IMR-90 (cell line): ENCODE results near the gene GABBR2. TPM values are rescaled to one million over a fixed set of nuclear protein-coding genes. Genes with fewer than 3 reads are reported as not detected.

Experiments
- ATAC-seq: fragments of 200-7000 bp; cut with Tn5 transposase; 2 replicates; pipeline ENCODE4 v1.9.1; 2020; ENCODE audit warnings: low read depth, mild to moderate bottlenecking, moderate library complexity
- BruUV-seq: library from RNA; stranded (reverse); fragments of 400-500 nt; replicated peaks from 2 replicates; lab custom pipeline; 2021; lab: Mats Ljungman, UMichigan
- CTCF ChIA-PET: fragments of 300-600 bp; formaldehyde crosslinking; extraction: SDS; loops from one replicate; lab custom pipeline; 2021; ENCODE audit warnings: antibody characterized with exemption; lab: Yijun Ruan, JAX
- POLR2A ChIA-PET: fragments of 300-600 bp; sonication (Branson Sonifier 250); formaldehyde crosslinking; loops from one replicate; lab custom pipeline; 2022; ENCODE audit warnings: antibody characterized with exemption; ENCODE audit not compliant: unreplicated experiment; lab: Charles Lee
- DNase-seq: peaks from one replicate; pipeline ENCODE4 v3.0.0; 2013
- H2AFZ ChIP-seq: replicated peaks from 2 replicates; pipeline ENCODE3; 2013; ENCODE audit warnings: low read length, mild to moderate bottlenecking; ENCODE audit not compliant: poor library complexity
- H2AK5ac ChIP-seq: 2 replicates; pipeline ENCODE4 v1.6.1; 2013; ENCODE audit warnings: low read depth, low read length, inconsistent platforms
- H2AK9ac ChIP-seq: replicated peaks from 2 replicates; pipeline ENCODE3; 2013; ENCODE audit warnings: mild to moderate bottlenecking, low read depth, low read length, moderate library complexity; ENCODE audit not compliant: poor library complexity
- H2BK120ac ChIP-seq: 2 replicates; pipeline ENCODE4 v1.6.1; 2013; ENCODE audit warnings: low read depth, low read length, inconsistent platforms
- H2BK15ac ChIP-seq: 3 replicates; pipeline ENCODE4 v1.6.1; 2013; ENCODE audit warnings: low read depth, low read length, inconsistent platforms
- H2BK20ac ChIP-seq: 2 replicates; pipeline ENCODE4 v1.6.1; 2013; ENCODE audit warnings: low read depth, mild to moderate bottlenecking, inconsistent platforms, low read length, moderate library complexity
- H2BK5ac ChIP-seq: 2 replicates; pipeline ENCODE4 v1.6.1; 2013; ENCODE audit warnings: mild to moderate bottlenecking, low read depth, low read length, inconsistent platforms; ENCODE audit not compliant: poor library complexity, severe bottlenecking
- H3K14ac ChIP-seq: replicated peaks from 2 replicates; pipeline ENCODE4 v1.6.1; 2013; ENCODE audit warnings: low read depth, low read length, inconsistent platforms
- H3K18ac ChIP-seq: 2 replicates; pipeline ENCODE4 v1.6.1; 2013; ENCODE audit warnings: low read depth, low read length, control low read depth
- H3K23ac ChIP-seq: 2 replicates; pipeline ENCODE4 v1.6.1; 2013; ENCODE audit warnings: low read depth, low read length, inconsistent platforms
- H3K27ac ChIP-seq: 2 replicates; pipeline ENCODE4 v1.5.1; 2013; ENCODE audit warnings: mild to moderate bottlenecking, control low read depth, low read length; ENCODE audit not compliant: insufficient read depth
- H3K27me3 ChIP-seq: 2 replicates; pipeline ENCODE4 v1.6.1; 2013; ENCODE audit warnings: low read length; ENCODE audit not compliant: control insufficient read depth, insufficient read depth
- H3K36me3 ChIP-seq: 2 replicates; pipeline ENCODE4 v1.6.1; 2013; ENCODE audit warnings: low read length, mixed read lengths; ENCODE audit not compliant: control insufficient read depth, insufficient read depth
- H3K4ac ChIP-seq: 2 replicates; pipeline ENCODE4 v1.6.1; 2013; ENCODE audit warnings: low read depth, low read length, inconsistent platforms
- H3K4me1 ChIP-seq: 2 replicates; pipeline ENCODE4 v1.6.1; 2013; ENCODE audit warnings: low read length, mixed read lengths; ENCODE audit not compliant: control insufficient read depth, insufficient read depth
- H3K4me2 ChIP-seq: 2 replicates; pipeline ENCODE4 v1.6.1; 2013; ENCODE audit warnings: low read depth, mild to moderate bottlenecking, control low read depth, low read length, moderate library complexity
- H3K4me3 ChIP-seq: 2 replicates; pipeline ENCODE4 v1.5.1; 2013; ENCODE audit warnings: low read depth, mild to moderate bottlenecking, control low read depth, low read length, moderate library complexity; ENCODE audit not compliant: insufficient read depth
- H3K56ac ChIP-seq: 2 replicates; pipeline ENCODE4 v1.6.1; 2013; ENCODE audit warnings: low read length, inconsistent platforms; ENCODE audit not compliant: insufficient read depth; ENCODE audit errors: extremely low read depth
- H3K79me1 ChIP-seq, 2 experiments: 2 replicates each; pipeline ENCODE4 v1.6.1; 2013; ENCODE audit warnings: low read length in 2 of 2, inconsistent platforms in 1 of 2, low read depth in 1 of 2
- H3K9ac ChIP-seq: 2 replicates; pipeline ENCODE4 v1.6.1; 2013; ENCODE audit warnings: low read depth, low read length, control low read depth
- H3K9me1 ChIP-seq: 2 replicates; pipeline ENCODE4 v1.6.1; 2013; ENCODE audit warnings: low read length, inconsistent platforms; ENCODE audit not compliant: insufficient read depth
- H3K9me3 ChIP-seq: 2 replicates; pipeline ENCODE4 v1.6.1; 2013; ENCODE audit warnings: low read length; ENCODE audit not compliant: control insufficient read depth, insufficient read depth
- H4K20me1 ChIP-seq: 2 replicates; pipeline ENCODE4 v1.6.1; 2013; ENCODE audit warnings: low read length, inconsistent platforms; ENCODE audit not compliant: insufficient read depth
- H4K5ac ChIP-seq: 2 replicates; pipeline ENCODE4 v1.6.1; 2013; ENCODE audit warnings: mild to moderate bottlenecking, low read depth, low read length, control low read depth
- H4K8ac ChIP-seq, 2 experiments: 2 replicates each; pipeline ENCODE4 v1.6.1; 2013; ENCODE audit warnings: low read depth in 2 of 2, low read length in 2 of 2, control low read depth in 1 of 2, inconsistent platforms in 1 of 2
- H4K91ac ChIP-seq: 2 replicates; pipeline ENCODE4 v1.6.1; 2013; ENCODE audit warnings: low read depth, low read length, inconsistent platforms; ENCODE audit not compliant: insufficient read depth
- BHLHE40 ChIP-seq: fragments of 150-350 bp; IDR thresholded peaks from 2 replicates; pipeline ENCODE4 v1.6.1; 2016; ENCODE audit warnings: mild to moderate bottlenecking, low read depth, low read length
- CHD1 ChIP-seq: IDR thresholded peaks from 2 replicates; pipeline ENCODE4 v1.6.1; 2012; ENCODE audit warnings: low read depth, low read length, improper control_type of control experiment
- FOS ChIP-seq: fragments of 150-350 bp; IDR thresholded peaks from 2 replicates; pipeline ENCODE4 v1.6.1; 2016; ENCODE audit warnings: low read depth, low read length
- MAFK ChIP-seq: IDR thresholded peaks from 2 replicates; pipeline ENCODE4 v1.6.1; 2012; ENCODE audit warnings: low read depth, low read length, improper control_type of control experiment
- POLR2A ChIP-seq: IDR thresholded peaks from 2 replicates; pipeline ENCODE4 v1.6.1; 2012; ENCODE audit warnings: mild to moderate bottlenecking, low read depth, low read length
- RAD21 ChIP-seq: IDR thresholded peaks from 2 replicates; pipeline ENCODE4 v1.6.1; 2012; ENCODE audit warnings: low read length, improper control_type of control experiment
- RFX5 ChIP-seq: IDR thresholded peaks from 2 replicates; pipeline ENCODE4 v1.8.0; 2012; ENCODE audit warnings: low read depth, mild to moderate bottlenecking, low read length, moderate library complexity
- WGBS, 2 experiments: methylation state at CpG; one replicate each; pipeline versions ENCODE4 v1.1.5 to v1.1.7; 2013; ENCODE audit warnings: missing lambda C conversion rate in 2 of 2; ENCODE audit not compliant: insufficient read length in 1 of 2; ENCODE audit errors: extremely low coverage in 2 of 2; 5-methylcytosine and 5-hydroxymethylcytosine counted together
- dilution Hi-C: fragments of 300-500 bp; cut with HindIII; formaldehyde crosslinking; loops from one replicate; pipeline ENCODE4 v1.14.3; 2018; ENCODE audit warnings: low sequenced_read_pairs; ENCODE audit not compliant: unreplicated experiment
- in situ Hi-C: fragments of 300-500 bp; cut with MboI; formaldehyde crosslinking; loops from 3 replicates; pipeline ENCODE4 v1.14.3; 2019; ENCODE audit warnings: low sequenced_read_pairs, inconsistent platforms, mixed read lengths
- intact Hi-C: fragments of 100-400 bp; cut with micrococcal nuclease; formaldehyde crosslinking; loops from 2 replicates; pipeline ENCODE4 v1.10.0; 2022
- polyA plus RNA-seq, 3 experiments: library from polyadenylated mRNA; depleted of rRNA; stranded (reverse); fragments of >200 nt; gene quantifications; 2 replicates each; pipeline ENCODE4 v1.2.3, GENCODE V29; 2012; ENCODE audit warnings: low replicate concordance in 1 of 3
- total RNA-seq: library from RNA; depleted of rRNA; stranded (reverse); fragments of >200 nt; gene quantifications from 2 replicates; pipeline ENCODE4 v1.2.3, GENCODE V29; 2012
- TF ChIP-seq, protein P1 (sequence below): fragments of 150-350 bp; IDR thresholded peaks from 2 replicates; pipeline ENCODE4 v1.6.1; 2016; ENCODE audit warnings: low read depth, mild to moderate bottlenecking, low read length, moderate library complexity, borderline replicate concordance

The GABBR2 gene
- total and polyA plus RNA-seq, 2 of the 4 experiments (the other 2 are of a cell fraction) = 14.2 to 20.3 TPM

DNA sequence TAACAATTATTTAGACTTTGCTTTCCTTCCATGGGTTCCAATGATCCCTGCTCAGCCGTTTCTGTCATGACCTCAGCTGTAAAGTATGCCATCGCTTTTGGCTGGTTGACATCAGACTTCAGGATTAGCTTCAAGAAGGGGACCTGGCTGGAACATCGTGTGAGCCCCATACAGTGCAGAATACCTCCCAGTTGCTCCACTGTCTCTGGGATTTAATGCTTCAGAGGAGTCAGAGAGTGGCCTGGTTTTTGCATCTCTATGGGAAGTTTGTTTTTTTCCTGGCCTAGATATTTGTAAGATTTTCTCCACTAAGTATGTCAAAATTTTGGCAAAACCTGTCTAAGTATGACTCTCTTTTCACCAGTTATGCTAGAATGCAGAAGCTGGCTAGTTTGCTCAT, 216.9 kb downstream of the GABBR2 start:
- CTCF ChIA-PET = interaction anchor here (1.5 kb wide), 1 partner anchor 11 kb away, joined by 5 read pairs; no protein-coding TSS in a partner anchor
- peak overlapping the region; percentile 22; the same call in 1 of the 2 replicates for H3K27ac ChIP-seq
- TF ChIP-seq RAD21 = no peak
- TF ChIP-seq FOS = no peak
- no peak for TF ChIP-seq POLR2A
- TF ChIP-seq, protein P1, sequence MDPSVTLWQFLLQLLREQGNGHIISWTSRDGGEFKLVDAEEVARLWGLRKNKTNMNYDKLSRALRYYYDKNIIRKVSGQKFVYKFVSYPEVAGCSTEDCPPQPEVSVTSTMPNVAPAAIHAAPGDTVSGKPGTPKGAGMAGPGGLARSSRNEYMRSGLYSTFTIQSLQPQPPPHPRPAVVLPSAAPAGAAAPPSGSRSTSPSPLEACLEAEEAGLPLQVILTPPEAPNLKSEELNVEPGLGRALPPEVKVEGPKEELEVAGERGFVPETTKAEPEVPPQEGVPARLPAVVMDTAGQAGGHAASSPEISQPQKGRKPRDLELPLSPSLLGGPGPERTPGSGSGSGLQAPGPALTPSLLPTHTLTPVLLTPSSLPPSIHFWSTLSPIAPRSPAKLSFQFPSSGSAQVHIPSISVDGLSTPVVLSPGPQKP = no peak
- TF ChIP-seq MAFK = no peak
- TF ChIP-seq RFX5 = no peak
- TF ChIP-seq CHD1 = no peak
- TF ChIP-seq BHLHE40 = no peak

More for the DNA sequence above, 216.9 kb downstream of the GABBR2 start:
- H3K9ac ChIP-seq = no peak overlapping the region
- H3K27me3 ChIP-seq = no peaks in the 10 kb centered on the region
- peak overlapping the region; percentile 99 for H2BK5ac ChIP-seq
- peak overlapping the region; percentile 19; the same call in 1 of the 2 replicates for H4K91ac ChIP-seq
- no peak overlapping the region for H3K23ac ChIP-seq
- WGBS, 2 experiments = 17% methylated on average over 1 of the region's 3 CpGs; no CpG with 5 or more reads in 1 of the 2 experiments
- H2BK120ac ChIP-seq = peak overlapping the region; percentile 80
- DNase-seq (peak; percentile 76), ATAC-seq (peak; percentile 44)
- peak overlapping the region; percentile 7 for H2AFZ ChIP-seq
- no peaks in the 10 kb centered on the region for H4K20me1 ChIP-seq
- H2AK9ac ChIP-seq = peak overlapping the region; percentile 2
- peaks cover 21% of the 10 kb centered on the region for H3K4me1 ChIP-seq
- peak overlapping the region; percentile 55 for H3K4ac ChIP-seq
- POLR2A ChIA-PET = no interaction called here
- in situ Hi-C loops (no loop called here), dilution Hi-C loops (no loop called here), intact Hi-C loops (loop anchor here (1.0 to 5.0 kb wide), 2 partner anchors 39 to 115 kb away; no protein-coding TSS in a partner anchor)
- H3K4me2 ChIP-seq = peak overlapping the region; percentile 1; the same call in 1 of the 2 replicates
- peak overlapping the region; percentile 6; the same call in 1 of the 2 replicates for H3K14ac ChIP-seq
- peak overlapping the region in 1 of 2 experiments; percentile 35; a peak in 2 of 4 replicates for H4K8ac ChIP-seq
- H3K18ac ChIP-seq = peak overlapping the region; percentile 19; the same call in 1 of the 2 replicates
- H3K36me3 ChIP-seq = peaks cover 4% of the 10 kb centered on the region
- no peak overlapping the region for H2BK15ac ChIP-seq
- BruUV-seq = no TSS peak
- H3K56ac ChIP-seq = no peak overlapping the region
- peaks cover 0 to 14% of the 10 kb centered on the region in 2 experiments; a peak in 2 of 4 replicates for H3K79me1 ChIP-seq
- peak overlapping the region; percentile 77 for H2BK20ac ChIP-seq
- H3K9me1 ChIP-seq = peaks cover 17% of the 10 kb centered on the region; the same call in 1 of the 2 replicates
- no peak overlapping the region for H4K5ac ChIP-seq
- no peak overlapping the region for H3K4me3 ChIP-seq
- H2AK5ac ChIP-seq = no peak overlapping the region
- no peaks in the 10 kb centered on the region for H3K9me3 ChIP-seq
